Measurements from ENCODE around the gene MOV10.

The MOV10 gene

GRCh38 chr1:112643080-112643479, 31.4 kb upstream of the MOV10 start:
- TF ChIP-seq CTCF (IDR thresholded peaks at IDR 0.05; ENCODE audit: borderline replicate concordance, control extremely low read depth, extremely low read depth, insufficient read depth, missing control alignments) = no peak
- in situ Hi-C loops (cut with MboI; ENCODE audit: low sequenced_read_pairs, unreplicated experiment) = no loop called here
- DNase-seq (ENCODE audit: low spot score) = no peak

- in situ Hi-C loops (cut with MboI; ENCODE audit: low sequenced_read_pairs, unreplicated experiment) = no loop called here
- no peak for DNase-seq (ENCODE audit: low spot score)
- no peak for TF ChIP-seq CTCF (IDR thresholded peaks at IDR 0.05; ENCODE audit: borderline replicate concordance, control extremely low read depth, extremely low read depth, insufficient read depth, missing control alignments)
Measured at GRCh38 chr1:112646225-112646624, 28.2 kb upstream of the MOV10 start.

- no peak for TF ChIP-seq CTCF (IDR thresholded peaks at IDR 0.05; ENCODE audit: borderline replicate concordance, control extremely low read depth, extremely low read depth, insufficient read depth, missing control alignments)
- DNase-seq (ENCODE audit: low spot score) = no peak
- in situ Hi-C loops (cut with MboI; ENCODE audit: low sequenced_read_pairs, unreplicated experiment) = no loop called here
Measured at GRCh38 chr1:112651205-112651604, 23.3 kb upstream of the MOV10 start.

GRCh38 chr1:112665857-112666256, 8.6 kb upstream of the MOV10 start:
- no peak for DNase-seq (ENCODE audit: low spot score)
- in situ Hi-C loops (cut with MboI; ENCODE audit: low sequenced_read_pairs, unreplicated experiment) = no loop called here
- no peak for TF ChIP-seq CTCF (IDR thresholded peaks at IDR 0.05; ENCODE audit: borderline replicate concordance, control extremely low read depth, extremely low read depth, insufficient read depth, missing control alignments)

- DNase-seq (ENCODE audit: low spot score) = no peak
- no peak for TF ChIP-seq CTCF (IDR thresholded peaks at IDR 0.05; ENCODE audit: borderline replicate concordance, control extremely low read depth, extremely low read depth, insufficient read depth, missing control alignments)
- in situ Hi-C loops (cut with MboI; ENCODE audit: low sequenced_read_pairs, unreplicated experiment) = no loop called here
Measured at GRCh38 chr1:112666946-112667345, 7.5 kb upstream of the MOV10 start.

GRCh38 chr1:112672009-112672408, 2.5 kb upstream of the MOV10 start:
- no peak for DNase-seq (ENCODE audit: low spot score)
- in situ Hi-C loops (cut with MboI; ENCODE audit: low sequenced_read_pairs, unreplicated experiment) = no loop called here
- TF ChIP-seq CTCF (IDR thresholded peaks at IDR 0.05; ENCODE audit: borderline replicate concordance, control extremely low read depth, extremely low read depth, insufficient read depth, missing control alignments) = no peak

- no peak for DNase-seq (ENCODE audit: low spot score)
- in situ Hi-C loops (cut with MboI; ENCODE audit: low sequenced_read_pairs, unreplicated experiment) = no loop called here
- no peak for TF ChIP-seq CTCF (IDR thresholded peaks at IDR 0.05; ENCODE audit: borderline replicate concordance, control extremely low read depth, extremely low read depth, insufficient read depth, missing control alignments)
Measured at GRCh38 chr1:112672842-112673241, 1.6 kb upstream of the MOV10 start.
